H1 (cell line): ENCODE measurements around the gene RALGDS. TPM values are rescaled to one million over a fixed set of nuclear protein-coding genes. Genes with fewer than 3 reads are reported as not detected.

Experiments
- CTBP2 ChIP-seq: IDR thresholded peaks from 2 replicates; pipeline ENCODE4 v1.7.0; 2011; ENCODE audit warnings: borderline replicate concordance, mild to moderate bottlenecking, moderate library complexity, mixed read lengths, low read length; ENCODE audit not compliant: insufficient read depth, insufficient read length
- E2F6 ChIP-seq: IDR thresholded peaks from 2 replicates; pipeline ENCODE4 v1.6.1; 2012; ENCODE audit warnings: inconsistent platforms
- USF2 ChIP-seq: IDR thresholded peaks from 2 replicates; pipeline ENCODE4 v1.6.1; 2011; ENCODE audit warnings: low read length, improper control_type of control experiment
- polyA plus RNA-seq, 7 experiments: library from polyadenylated mRNA; depleted of rRNA in 3 of 7; stranded (reverse) in 5 of 7; unstranded in 2 of 7; fragments of >200 nt in 5 of 7; fragments of 200-250 nt in 2 of 7; gene quantifications; 1 replicate in 5 of 7; 2 replicates in 1 of 7; 4 replicates in 1 of 7; pipeline versions ENCODE4 v1.2.1 to v1.2.3, GENCODE V29; 2011 to 2013; ENCODE audit warnings: missing spikeins in 2 of 7, mixed read lengths in 2 of 7
- total RNA-seq: library from RNA; stranded (reverse); fragmentation: NEBNext Ultra II Directional; extraction: Animal tissue kit (Norgen Biotek cat#: 25700); gene quantifications from 2 replicates; pipeline ENCODE4 v1.2.1, GENCODE V29; 2021

RALGDS gene
- total and polyA plus RNA-seq, 2 of the 8 experiments (the other 6 are each of a cell fraction or from before 2014, with no cell fraction given) = 14.5 to 25.5 TPM

- TF ChIP-seq E2F6 = no peak
- no peak for TF ChIP-seq USF2
- TF ChIP-seq CTBP2 = no peak
These were observed 21.0 kb upstream of the RALGDS start (continued) for GRCh38 chr9:133141833-133142595.
